Myocyte (in vitro differentiated cells): ENCODE measurements around the gene IMMP2L. TPM values are rescaled to one million over a fixed set of nuclear protein-coding genes. Genes with fewer than 3 reads are reported as not detected.

ENCODE experiments used
- DNase-seq: peaks from one replicate; pipeline ENCODE4 v3.0.0-alpha.2; 2012; ENCODE audit warnings: low read depth
- total RNA-seq: library from RNA; depleted of rRNA; stranded (reverse); fragments of >200 nt; gene quantifications from 2 replicates; pipeline ENCODE4 v1.2.3, GENCODE V29; 2014

IMMP2L gene
- total RNA-seq, 1 donor from 2014 or later, result 12.8 TPM

DNA sequence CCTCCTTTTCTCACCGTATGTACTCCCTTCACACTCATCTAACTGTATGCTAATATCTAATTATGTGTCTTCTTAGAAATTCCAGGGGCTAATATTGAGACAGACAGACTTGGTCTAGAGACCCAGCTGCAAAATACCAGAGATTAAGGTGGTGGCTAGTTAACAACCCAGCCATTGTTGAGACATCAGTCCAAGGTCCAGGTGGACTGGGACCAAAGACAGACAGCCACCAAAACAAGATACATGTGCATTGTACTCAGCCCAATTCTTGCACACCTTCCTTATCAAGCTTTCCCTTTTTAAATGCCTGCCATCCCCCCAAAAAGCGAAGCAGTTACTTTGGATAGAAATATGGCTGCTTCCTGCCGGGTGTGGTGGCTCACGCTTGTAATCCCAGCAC lies 514.7 kb downstream of the IMMP2L start:
- no peak for DNase-seq

DNA sequence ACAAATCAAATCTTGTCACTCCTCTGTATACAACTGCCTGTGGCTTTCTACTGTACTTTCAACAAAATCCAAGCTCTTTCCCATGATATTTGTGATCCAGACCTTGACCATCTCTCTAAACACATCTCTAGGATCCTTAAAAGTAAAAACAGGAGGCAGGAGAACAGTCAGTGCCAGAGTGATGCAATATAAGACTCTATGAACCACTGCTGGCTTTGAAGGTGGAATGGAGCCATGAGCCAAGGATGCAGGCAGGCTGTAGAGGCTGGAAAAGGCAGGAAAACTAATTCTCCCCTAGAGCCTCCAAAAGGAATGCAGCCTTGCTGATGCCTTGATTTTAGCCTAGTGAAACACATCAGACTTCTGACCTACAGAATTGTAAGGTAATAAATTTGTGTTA lies 516.8 kb downstream of the IMMP2L start:
- no peak for DNase-seq

DNA sequence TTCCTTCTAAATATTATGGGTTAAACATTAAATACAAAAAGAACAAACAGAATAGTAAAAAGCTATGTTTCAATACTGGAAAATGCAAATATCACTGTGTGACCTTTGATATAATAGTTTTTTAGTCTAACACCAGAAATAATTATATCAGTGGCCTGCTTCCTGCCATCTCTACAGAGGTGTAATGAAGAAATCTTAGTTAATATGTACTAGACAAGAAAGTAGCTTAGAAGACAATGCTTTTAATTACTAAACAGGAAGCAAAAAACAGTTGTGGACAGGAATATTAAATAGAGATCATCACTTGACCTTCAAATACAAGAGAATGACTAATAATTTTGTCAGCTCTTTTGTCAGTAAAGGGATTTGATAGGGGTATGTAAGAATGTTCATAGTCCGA lies 518.7 kb downstream of the IMMP2L start:
- no peak for DNase-seq

DNA sequence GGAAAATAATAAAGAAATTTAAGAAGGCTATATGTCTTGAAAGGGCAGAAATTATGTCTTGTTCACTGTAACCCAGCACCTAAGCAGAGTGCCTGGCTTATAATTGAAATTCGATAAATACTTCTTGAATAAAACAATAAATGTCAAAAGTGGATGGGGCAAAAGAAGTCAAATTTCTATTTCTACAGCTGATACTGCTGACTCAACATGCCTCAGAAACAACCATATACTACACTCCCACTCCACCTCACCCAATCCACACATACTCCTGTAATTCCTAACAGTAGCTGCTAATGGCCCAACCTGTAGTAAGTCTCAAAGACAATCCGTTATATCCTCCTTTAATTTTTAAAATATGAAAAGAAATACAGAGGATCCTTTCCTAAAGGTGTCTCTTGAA lies 519.5 kb downstream of the IMMP2L start:
- no peak for DNase-seq

DNA sequence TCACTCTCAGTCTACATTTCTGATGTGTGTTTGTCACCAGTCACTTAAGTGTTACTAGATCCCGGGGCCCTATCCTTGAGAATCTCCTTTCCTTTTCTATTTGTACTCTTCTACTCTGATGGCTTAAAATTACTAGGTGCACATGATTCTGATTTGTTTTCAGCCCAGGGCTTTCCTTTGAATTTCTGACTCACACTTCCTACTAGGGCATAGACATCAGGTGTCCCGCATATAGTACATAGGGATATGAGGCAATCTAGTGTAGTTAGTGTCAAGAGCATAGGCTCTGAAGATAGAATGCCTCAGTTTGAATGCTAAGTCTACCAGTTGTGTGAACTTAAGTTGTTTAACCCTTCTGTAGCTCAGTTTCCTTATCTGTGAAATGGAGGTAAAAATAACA lies 520.7 kb downstream of the IMMP2L start:
- DNase-seq, result no peak

DNA sequence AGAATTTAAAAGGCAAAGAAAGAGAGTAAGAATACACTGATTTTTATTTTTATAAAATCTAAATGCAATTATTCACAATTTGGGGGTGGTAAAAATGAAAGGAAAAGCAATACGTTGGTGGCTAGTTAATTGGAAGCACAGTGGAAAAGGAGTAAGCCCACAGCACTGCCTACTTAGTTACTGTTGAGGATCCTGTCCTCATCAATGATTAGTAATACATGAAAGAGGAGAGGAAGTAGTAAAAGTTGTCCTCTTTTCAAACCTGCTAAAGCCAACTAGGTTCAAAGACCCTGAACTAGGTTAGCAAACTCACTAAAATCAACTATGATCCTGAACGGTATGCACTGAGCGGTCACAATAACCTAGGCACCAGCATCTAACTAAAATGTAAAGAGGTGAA lies 524.1 kb downstream of the IMMP2L start:
- DNase-seq, result no peak

DNA sequence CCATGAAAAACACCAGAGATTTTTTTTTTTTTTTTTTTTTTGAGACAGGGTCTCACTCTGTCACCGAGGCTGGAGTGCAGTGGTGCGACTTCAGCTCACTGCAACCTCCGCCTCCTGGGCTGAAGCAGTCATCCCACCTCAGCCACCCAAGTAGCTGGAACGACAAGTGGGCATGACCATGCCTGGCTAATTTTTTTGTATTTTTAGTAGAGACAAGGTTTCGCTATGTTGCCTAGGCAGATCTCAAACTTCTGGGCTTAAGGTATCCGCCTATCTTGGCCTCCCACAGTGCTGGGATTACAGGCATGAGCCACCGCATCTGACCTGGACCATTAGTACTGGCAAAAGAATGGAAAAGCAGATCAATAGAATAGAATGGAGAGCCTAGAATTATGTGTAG lies 530.4 kb downstream of the IMMP2L start:
- DNase-seq, result no peak

DNA sequence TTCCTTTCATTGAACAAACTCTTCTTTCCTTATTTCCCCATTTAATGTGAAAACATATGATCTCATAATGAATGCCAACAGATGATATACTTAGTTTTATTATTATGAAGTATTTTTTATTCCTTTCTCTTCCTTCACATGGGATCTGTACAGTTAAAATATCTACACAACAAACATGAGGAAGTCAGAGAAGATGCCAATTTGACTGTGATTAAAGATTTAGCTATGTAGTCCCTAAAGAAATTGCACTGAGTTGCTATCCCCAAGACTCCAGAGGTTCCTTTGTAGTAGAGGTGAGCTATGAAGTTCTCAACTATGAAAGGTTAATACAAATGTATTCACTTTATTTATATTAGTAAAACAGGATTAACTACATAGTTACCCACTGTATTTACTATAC lies 532.0 kb downstream of the IMMP2L start:
- DNase-seq, result no peak

DNA sequence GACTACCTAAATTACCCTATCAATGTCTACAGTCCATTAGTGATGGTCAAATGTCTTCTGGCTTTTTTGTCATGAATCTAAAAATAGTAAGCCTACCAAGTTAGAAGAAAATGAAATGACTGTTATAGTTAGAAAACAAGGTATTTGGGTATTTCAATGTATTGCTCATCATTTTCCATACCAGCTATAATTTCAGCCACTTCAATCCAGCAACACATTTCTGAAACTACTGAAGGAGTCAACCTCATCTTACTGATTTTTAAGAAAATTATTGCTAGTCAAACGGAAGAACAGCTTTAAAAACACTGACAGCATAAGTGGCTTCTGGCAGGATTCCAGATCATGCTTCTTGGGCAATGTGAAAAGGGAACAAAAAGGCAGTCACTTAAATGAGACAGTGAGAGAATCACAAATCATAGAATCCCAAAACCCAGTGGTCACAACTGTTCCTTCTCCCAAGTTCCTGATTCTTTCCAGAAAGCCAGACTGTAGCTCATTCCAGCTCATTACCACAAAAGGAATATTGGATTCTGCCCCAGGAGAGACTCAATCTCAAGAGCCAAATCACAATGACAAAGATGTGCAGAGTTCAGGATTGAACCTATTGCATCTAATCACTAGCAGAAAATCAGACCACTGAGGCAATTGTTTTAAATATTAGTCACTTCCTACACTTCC lies 532.6 kb downstream of the IMMP2L start:
- DNase-seq, result peak; percentile 47

DNA sequence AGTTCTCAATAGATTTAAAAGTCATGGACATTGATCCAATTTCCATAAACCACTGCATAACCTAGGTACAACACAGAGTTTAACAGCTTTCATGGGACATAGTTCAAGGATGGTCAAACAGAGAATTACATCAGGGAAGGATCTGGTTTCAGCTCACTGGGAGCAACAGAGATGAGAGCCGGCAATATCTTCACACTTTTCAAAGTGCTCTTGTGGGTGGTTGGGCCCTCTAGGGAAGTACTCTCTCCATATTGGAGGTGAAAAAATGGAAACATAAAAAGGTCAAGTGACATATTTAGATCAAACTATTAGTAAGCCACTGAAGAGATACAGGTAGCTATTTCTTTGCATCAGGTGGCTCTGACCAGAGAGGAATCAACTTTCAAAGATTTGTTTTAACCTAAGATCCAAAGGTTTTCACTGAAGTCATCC lies 533.1 kb downstream of the IMMP2L start:
- no peak for DNase-seq

DNA sequence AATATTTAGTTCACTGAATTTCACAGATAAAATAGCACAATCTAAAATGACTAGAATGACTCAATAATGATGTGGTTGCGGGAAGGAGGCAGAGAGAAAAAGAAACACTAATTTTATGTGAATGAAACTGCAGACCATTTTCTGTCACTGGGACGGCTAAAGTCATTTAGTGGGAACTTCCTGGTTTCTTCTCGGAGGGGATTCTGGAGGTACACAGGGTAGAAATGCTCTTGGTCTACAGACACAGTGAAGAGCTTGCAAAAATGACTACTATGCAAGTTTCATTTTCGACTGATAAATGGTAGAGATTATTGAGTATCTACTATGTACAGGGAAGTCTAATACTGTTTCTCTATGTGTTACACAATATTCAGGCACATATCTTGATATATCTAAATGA lies 534.9 kb downstream of the IMMP2L start:
- DNase-seq, result no peak

DNA sequence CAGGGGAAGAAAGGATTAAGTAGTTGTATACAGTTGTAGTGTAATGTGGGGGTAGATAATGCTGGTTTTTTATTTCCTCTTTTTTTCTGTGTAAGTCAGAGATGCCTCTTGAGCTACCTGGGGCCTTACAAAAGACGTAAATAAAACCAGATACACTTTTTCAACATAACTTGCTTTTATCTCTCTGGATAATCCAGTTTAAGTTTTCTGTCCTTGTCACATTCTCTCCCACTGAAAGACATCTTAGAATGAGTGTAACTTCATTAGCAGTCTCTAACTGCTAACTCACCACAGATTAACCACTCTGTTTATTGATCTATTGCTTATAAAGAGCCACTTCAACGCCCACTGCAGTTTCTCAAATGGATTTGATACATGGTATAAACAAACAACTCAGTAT lies 535.5 kb downstream of the IMMP2L start:
- DNase-seq, result no peak

DNA sequence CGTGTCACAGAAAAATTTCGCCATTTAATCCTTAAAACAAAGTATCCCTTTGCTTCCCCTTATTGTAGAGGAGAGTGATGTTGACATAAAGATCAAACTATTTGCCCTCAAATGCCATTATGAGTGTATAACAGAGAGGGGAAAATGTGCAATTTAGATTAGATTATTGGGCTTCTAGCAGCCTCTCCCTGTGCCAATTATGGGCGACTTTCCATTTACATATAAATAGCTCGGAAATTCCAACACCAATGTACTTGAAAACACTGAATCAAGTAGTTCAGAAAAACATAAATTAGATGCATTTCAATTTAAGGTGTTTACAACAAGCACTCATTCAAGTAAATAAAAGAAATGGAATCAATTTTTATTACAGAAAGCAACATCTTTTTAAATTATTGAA lies 535.9 kb downstream of the IMMP2L start:
- DNase-seq, result no peak

DNA sequence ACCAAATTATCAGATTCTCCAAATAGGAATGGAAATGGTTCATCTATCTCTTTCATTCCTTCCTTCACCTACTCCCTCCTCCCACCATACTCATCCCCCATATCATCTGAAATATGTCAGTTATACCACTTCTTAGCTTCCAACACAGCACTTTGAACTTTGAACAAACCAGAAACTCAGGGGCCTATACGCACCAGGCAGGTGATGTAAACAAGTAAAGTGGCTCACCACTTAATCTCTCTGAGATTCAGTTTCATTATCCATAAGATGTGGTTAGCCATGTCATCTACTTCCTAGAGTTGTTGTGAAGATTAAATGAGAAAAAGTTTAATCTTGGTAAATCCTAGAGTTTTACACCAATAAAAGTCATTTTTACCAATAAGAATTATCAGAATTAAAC lies 537.3 kb downstream of the IMMP2L start:
- DNase-seq, result no peak

DNA sequence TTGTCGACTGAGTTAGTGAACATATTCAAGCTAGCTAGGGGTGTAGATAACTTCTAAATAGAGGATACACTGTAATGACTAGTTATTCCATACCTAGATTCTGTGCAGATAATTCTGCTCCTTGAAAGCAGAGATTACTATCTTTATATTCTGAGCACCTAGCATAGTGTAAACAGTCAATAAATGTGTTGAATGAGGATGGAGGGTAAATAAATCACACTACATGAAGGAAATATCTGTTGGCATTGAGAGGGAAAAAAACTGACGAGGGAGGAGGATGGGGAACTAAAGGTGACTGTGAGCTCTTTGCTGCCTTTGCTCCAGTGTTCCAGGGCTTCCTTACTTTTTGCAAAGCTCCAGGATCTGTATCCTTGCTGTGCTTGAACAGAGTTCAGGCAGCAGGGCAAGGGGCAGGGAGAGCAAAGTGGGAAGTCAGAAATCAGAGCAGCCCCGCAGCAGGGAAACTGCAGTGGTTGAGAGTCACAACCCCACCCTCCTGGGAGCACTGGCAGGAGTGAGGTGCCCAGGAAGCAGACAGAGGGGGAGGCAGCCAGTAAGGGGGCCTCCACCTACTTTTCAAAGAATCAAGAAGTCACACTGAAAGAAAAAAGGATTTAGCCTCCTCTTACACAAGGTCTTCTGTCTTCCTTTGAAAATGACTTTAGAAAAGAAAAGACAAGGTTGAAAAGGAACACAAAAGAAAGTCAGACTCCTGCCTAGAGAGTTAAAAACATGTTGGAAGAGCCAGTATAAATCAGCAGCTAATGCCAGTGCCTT lies 543.1 kb downstream of the IMMP2L start:
- DNase-seq, result no peak

DNA sequence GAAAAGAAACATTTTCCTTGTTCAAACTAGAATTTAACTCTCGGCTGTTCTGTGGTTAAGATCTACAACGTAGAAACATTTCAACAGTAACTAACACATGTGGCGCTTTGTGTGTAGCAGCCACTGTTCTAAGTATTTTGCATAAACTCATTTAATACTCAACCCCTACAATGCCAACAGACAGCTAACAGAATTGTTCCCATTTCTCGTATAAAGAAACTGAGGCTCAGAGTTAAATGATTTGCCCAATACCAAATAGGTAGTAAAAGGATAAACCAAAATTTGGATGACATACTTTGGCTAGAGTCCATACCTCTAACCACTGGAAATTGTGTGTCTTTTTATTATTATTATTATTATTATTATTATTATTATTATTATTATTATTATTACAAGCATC lies 543.8 kb downstream of the IMMP2L start:
- DNase-seq, result no peak

DNA sequence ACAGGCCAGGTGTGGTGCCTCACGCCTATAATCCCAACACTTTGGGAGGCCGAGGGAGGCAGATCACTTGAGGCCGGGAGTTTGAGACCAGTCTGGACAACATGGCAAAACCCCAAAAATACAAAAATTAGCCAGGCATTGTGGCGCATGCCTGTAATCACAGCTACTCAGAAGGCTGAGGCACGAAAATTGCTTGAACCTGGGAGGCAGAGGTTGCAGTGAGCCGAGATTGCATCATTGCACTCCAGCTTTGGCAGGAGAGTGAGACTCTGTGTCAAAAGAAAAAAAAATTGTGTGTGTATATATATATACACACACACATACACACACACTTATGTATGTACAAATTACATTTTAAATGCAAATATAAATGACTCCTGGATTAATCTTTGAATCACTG lies 548.2 kb downstream of the IMMP2L start:
- DNase-seq, result no peak

DNA sequence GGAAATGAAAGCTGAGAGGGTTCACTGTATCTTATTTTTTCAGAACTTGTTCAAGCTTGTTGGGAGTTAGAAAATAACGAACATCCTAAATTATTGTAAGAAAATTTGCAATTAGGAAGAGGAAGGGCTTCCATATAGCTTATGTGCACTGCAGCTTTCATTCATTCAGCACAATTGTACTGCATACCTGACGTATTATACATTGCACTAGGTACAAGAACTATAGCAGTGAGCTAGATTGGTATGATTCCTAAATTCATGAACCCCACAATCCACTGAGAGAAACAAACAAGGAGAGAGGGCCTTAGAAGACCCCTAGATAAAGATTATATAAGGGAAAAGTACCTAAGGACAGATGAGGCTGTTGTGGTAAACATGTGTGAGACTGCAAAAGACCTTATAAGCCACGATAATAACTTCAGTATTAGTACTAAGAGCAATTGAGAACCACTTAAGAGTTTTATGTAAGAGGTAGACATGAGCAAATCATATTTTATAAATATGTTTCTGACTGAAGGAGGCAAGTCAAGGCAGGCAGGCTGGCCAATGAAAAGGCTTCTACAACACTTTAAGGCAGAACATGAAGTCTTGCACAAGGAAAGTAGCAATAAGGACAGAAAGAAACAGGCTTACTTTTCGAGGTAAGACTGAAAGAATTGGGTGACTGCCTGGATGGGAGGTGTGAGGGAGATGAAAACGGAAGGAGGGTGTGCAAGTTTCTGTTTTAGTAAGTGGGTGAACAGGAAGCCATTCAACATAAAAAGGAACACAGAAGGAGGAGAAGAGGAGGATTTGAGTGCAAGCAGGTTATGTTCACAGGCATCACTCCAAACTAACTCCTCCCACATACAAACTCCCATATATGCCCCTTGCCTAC lies 549.3 kb downstream of the IMMP2L start:
- DNase-seq, result no peak

DNA sequence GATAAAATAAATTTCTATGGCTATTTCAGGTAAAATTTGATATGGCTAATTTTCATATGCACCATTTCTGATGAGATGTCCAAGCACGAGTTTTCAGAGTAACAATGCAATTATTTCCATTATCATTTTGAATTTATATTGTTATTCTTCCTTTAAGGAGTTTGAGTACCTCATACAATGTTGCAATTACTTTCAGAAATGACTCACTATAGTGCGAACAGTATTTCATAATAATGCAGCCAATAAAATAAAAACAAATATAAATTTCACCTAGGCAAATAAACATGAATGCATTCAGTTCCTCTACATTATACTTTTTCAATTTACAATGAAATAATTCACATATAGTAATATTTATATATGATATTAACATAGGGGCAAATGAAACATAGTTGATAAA lies 550.1 kb downstream of the IMMP2L start:
- no peak for DNase-seq

DNA sequence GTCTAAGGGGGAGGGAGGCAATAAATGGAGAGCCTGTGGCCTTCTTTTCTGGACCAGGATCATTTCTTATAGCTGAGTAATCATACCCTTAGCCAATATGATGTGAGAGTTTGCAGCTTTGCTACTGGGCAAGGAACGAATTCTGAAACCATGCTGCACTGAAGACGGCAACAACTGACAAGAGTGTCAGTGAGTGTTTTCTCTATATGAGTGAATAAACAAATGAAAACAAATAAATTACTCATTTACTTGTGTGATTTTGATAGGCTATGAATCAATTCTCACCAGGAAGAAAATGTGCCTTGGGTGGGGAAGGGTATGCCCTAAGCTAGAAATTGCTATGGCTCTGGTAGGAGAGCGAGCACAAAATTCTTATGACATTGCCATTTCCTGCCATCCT lies 550.8 kb downstream of the IMMP2L start:
- DNase-seq, result no peak

DNA sequence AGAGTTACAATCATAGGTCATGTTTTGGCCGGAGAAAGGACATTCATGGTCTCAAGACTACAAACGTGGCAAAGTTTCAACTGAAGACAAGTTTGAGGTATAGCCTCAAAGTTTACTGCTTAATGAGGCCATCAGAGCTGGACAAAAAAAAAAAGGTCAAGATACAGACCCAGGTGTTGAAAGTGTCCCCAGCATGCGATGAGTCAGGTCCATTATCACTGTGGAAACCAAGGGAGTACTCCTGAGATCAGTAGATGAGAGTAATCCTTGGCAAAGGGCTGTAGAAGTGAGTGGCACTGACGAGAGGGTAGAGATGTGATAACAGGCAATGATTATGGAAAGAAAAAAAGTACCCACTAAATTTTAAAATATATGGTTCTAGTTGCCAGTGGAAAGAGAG lies 551.5 kb downstream of the IMMP2L start:
- DNase-seq, result no peak

DNA sequence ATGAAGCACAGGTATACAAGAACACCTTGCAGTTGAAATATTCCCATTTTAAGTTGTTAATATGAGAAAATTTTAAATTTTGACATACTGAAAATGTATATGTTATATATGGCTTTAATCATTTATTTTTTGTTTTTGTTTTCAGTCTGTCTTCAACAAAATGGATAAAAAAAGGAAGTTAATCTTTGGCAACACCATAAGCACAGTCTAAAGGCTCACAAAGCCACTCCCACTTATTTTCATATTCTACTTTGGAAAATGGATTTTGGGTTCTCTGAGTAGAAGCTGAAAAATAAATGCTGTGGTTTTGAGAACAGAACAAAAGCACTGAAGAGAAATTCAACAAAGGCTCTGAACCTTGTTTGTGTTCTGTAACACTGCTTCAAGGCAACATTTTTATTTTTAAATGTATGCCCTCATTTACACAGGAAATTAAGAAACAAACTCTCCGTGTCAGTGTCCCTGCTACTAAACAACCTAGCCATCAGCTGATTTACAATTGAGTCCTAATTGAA lies 552.7 kb downstream of the IMMP2L start:
- DNase-seq, result no peak
